Mesenteric fat pad (tissue), 1 donor: ENCODE results near the gene PDAP1. TPM values are rescaled to one million over a fixed set of nuclear protein-coding genes. Genes with fewer than 3 reads are reported as not detected.
"Not testable (repeated sequence)": the region's sequence is repeated elsewhere in the genome, so short reads cannot be mapped to it uniquely, and the experiment has no call there.

Source experiments
- DNase-seq: peaks from one replicate; pipeline ENCODE4 v3.0.0-alpha.2; 2020; ENCODE audit warnings: low spot score
- total RNA-seq: library from RNA; stranded (reverse); fragmentation: NEBNext Ultra II Directional; extraction: Animal tissue kit (Norgen Biotek cat#: 25700); gene quantifications from one replicate; pipeline ENCODE4 v1.2.1, GENCODE V29; 2021
- donor health status: DM: yes; HTN: yes; CAD: no.

The PDAP1 gene
- total RNA-seq, 1 donor from 2014 or later, result 88.8 TPM

GRCh38 chr7:99428972-99429566 lies 20.7 kb upstream of the PDAP1 start:
- DNase-seq, result no peak

DNA sequence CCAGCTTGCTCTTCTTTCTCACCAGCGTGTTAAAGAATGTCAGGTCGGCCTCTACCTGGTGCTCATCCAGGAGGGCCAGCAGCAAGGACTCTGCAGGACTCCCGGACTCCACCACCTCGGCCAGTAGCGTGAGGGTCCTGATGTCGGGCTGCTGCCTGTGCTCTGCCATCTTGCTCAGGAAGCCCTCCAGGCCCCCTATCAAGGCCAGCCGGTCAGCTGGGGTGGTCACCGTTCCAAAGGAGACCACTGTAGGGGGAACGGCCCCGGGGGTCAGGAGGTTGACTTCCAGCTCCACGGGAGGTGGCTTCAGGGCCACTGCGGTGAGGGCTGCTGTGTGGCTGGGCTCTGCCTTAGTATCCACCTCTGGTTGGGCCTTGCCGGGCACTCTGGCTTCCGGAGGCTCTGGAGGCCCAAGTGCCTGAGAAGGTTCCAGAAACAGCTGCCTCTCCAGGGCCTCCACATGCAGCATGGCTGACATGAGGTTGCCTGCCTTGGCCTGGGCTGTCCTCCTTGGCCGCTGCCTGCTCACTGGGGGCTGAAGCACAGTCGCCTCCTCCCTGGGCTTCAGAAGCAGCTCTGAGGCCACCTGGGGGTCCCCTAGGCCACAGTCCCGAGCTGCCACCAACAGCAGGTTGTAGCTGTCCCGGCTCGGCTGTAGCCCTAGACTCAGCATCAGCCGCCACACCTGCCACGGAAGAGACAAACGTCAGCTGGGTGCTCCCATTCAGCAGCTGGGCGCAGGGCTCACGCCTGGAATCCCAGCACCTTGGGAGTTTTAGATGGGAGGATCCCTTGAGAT lies 16.7 kb upstream of the PDAP1 start:
- no peak for DNase-seq

DNA sequence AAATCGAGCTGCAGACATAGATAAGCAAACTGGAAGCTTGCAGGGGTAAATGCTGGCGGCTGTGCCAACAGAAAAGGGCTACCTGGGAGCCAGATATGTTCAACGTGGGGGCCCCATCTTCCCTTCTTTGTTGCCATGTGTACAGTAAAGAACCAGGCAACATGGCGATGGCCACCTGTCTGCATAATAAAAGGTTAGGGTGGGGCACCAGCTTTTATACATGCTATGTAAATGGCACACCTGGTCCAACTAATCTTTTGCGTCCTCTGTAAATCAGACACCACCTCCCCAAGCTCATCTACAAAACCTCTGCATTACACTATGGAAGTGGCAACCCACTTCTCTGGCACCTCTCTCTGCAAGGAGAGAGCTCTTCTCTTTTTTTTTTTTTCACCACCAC lies 14.2 kb upstream of the PDAP1 start:
- no peak for DNase-seq

- DNase-seq, result no peak
Measured at GRCh38 chr7:99422186-99422585, 13.8 kb upstream of the PDAP1 start.

DNA sequence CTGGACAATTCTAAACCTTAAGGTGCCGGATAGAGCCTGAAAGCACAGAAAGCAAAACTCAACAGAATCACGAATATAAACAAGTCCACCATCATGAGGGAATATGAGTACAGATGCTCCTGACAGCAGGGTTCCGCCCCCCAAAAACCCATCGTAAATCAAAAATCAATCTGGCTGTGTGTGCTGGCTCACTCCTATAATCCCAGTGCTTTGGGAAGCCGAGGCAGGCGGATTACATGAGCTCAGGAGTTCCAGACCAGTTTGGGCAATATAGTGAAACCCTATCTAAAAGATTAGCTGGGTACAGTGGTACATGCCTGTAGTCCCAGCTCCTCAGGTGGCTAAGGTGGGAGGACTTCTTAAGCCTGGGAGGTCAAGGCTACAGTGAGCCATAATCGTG lies 12.6 kb upstream of the PDAP1 start:
- no peak for DNase-seq

DNA sequence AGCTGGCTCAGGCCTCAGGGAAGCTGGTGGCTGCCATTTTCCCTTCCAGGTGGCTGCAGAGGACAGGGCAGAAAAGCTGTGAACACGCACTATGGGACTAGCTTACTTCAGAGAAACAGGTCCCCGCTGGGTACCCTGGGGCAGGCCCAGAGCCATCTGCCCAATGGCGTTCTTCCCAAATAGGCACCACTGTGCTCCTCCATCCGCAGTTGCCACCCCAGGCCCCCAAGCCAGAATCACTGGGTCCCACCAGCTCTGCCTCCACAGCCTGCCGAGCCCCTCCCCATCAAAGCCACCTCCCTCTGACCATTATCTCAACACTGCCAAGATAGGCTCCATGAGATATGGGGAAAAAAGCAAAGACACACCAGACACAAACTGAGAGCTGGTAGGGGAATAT lies 11.8 kb upstream of the PDAP1 start:
- no peak for DNase-seq

DNA sequence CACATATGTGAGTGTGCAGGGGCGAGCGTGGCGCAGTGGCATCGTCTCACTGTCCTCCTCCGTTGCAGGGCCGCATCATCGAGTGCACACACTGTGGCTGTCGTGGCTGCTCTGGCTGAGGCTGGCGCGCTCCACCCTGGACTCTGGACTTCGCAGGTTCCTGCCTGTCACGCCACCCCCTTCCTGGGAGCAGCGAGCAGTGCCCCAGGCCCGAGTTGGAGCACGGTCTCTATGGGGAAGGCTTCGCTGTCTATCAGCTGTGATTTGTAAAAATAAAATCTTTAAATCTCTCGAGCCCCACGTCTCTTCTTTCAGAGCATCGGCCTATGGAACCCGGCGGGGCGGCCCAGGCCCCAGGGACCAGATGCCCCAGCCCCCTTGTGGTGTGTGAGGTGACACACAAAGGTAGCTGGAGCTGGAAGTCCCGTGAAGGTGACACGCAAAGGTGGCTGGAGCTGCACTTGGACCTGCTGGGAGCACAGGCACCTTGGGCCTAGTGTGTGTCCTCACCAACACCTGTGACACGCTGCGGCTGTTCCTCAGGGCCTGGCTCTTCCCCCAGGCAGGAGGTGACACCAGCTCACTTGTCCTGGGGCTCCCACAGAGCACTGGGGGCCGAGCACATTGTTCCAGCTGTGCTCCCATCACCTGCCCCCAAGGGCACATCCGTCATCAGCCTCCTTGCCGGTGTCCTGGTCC lies 11.1 kb upstream of the PDAP1 start:
- no peak for DNase-seq

- no peak for DNase-seq
Measured at GRCh38 chr7:99418260-99418659, 9.9 kb upstream of the PDAP1 start.

DNA sequence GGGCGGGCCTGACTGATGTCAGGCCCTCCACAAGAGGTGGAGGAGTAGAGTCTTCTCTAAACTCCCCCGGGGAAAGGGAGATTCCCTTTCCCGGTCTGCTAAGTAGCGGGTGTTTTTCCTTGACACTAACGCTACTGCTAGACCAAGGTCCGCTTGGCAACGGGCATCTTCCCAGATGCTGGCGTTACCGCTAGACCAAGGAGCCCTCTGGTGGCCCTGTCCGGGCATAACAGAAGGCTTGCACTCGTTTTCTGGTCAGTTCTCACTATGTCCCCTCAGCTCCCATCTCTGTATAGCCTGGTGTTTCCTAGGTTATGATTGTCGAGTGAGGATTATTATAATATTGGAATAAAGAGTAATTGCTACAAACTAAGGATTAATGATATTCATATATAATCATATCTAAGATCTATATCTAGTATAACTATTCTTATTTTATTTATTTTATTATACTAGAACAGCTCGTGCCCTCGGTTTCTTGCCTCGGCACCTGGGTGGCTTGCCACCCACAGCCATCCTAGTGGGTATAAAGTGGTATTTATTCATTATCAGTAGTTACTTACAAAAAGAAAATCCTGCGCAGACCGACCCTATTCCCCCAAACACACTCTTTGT lies 7.2 kb upstream of the PDAP1 start:
- DNase-seq, result not testable (repeated sequence)

DNA sequence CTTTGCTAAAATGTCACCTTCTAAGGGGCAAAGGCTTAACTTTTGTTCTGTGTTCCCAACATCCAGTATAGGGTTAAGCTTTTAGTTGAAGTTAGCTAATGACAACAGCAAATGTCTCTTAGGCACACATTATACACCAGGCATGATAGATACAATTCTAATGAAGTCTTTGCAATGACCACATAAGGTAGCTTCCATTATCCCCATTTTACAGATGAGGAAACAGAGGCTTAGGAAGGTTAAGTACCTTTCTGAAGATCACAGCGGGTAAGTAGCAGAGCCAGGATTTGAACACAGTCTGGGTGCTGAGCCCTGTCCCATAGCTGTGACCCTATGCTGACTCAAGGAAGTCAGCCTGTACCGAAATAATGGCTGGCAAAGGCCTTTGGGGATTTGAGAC lies 2.2 kb upstream of the PDAP1 start:
- DNase-seq, result no peak

DNA sequence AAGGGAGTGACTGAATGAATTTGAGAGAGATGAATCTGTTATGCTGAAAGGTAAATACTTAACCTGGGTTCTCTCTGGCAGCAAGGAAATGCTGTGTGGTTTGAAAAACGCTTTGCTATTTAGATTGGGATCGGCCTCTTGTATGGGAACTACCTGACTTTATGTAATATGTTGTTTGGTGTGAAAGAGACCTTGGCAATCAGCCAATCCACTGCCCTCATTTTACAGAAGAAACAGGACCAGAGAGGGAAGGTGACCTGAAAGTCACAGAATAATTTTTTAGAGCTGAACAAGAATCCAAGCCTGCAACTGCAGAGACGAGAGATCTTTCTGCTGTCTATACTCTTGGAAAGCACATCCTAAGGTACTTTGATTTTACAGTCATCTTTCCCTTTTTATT lies 1.4 kb upstream of the PDAP1 start:
- DNase-seq, result no peak

DNA sequence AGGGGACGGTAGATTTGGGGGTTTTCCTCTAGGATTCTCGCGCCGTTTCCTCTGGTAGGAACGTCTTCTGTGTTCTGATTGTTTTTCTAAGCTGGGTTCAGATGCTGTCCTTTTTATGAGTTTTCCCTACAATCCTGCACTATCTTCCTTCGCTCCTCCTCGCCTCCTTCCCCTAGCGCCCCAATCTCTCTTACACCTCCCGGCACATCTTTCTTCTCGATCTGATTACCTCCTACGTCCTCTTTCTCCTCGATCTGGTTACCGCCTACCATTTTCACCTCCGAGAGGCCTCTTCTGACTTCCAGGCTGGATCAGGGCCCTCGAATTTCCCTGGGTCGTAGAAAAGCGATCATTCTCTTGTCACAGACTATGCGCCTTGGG lies 785 bp upstream of the PDAP1 start:
- DNase-seq, result no peak

DNA sequence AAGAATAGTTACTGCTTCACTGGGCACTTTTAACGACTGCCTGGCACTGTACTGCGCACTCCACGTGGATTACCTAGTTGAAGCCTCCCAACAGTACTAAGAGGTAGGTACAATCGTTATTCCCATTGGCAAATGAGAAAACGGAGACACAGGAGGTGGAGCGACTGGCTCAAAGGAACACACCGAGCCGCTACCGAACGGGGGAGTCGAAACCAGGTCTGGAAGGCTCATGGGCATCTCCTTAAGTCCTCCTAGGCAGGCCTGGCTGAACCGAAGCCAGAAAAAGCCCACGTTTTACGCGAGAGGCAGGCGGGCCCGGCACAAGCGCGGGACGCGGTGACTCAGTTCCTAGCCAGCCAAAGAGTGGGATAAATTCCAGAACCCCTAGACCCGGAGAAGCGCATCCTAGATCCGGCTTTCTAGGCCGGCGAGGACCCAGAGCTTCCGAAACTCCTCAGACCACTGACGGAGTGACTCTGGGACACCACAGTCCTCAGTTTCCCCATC lies 472 bp downstream of the PDAP1 start:
- peak; percentile 93 for DNase-seq

DNA sequence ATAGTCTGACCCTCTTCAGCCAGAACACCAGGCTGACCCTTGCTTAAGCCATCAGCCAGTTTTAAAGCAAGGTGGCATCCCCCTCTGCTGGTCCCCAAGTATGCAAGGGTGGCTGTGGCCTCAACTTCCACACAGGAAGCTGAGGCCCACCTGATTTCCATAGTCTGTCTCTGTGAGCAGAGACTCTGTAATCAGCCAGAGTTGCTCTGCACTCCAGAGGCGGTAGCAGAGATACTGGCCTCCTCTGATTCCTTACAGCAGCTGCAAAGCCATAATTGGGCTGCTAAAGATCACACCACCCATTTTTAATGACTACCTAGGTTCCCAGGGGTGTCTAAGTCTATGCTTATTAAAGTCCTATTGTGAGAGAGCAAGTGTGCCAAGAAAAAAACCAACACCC lies 1.8 kb downstream of the PDAP1 start:
- no peak for DNase-seq

- DNase-seq, result no peak
Measured at GRCh38 chr7:99404977-99405320, 3.4 kb downstream of the PDAP1 start.

DNA sequence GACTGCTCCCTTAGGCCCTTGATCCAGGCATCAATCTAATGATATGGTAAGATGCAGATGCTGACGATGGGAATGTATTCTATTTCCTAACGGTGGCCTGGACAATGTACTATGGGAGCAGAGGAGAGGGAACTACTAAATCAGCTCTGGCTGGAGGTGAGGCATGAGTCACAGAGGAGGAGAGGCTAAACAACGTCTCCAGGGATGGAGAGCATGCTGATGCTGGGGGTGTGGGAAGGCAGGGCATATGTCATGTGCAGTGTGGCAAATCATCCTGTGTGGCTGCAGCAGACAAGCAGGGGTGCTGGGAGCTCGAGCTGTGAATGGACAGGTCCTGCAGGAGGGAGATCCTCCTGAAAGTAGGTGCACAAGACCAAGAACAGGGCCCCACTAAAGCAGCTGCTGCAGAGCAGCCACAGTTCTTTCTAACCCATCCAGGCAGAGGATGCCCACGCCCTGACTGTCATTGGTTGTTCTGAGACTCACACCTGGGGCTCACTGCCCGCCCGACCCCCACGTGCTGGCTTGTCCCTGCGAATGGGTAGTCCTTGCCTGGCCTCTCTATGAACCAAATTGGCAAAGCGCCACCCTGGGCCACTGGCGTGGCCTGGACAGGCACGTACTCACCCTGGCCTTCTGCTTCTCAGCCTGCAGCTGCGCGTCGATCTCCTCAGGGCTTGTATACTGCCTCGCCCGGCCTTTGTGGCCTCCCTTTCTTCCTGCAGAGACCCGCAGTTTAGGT lies 4.0 kb downstream of the PDAP1 start:
- no peak for DNase-seq

GRCh38 chr7:99403764-99404163 lies 4.6 kb downstream of the PDAP1 start:
- DNase-seq, result no peak

GRCh38 chr7:99402854-99403253 lies 5.5 kb downstream of the PDAP1 start:
- no peak for DNase-seq

- no peak for DNase-seq
Measured at GRCh38 chr7:99399597-99399996, 8.8 kb downstream of the PDAP1 start.

DNA sequence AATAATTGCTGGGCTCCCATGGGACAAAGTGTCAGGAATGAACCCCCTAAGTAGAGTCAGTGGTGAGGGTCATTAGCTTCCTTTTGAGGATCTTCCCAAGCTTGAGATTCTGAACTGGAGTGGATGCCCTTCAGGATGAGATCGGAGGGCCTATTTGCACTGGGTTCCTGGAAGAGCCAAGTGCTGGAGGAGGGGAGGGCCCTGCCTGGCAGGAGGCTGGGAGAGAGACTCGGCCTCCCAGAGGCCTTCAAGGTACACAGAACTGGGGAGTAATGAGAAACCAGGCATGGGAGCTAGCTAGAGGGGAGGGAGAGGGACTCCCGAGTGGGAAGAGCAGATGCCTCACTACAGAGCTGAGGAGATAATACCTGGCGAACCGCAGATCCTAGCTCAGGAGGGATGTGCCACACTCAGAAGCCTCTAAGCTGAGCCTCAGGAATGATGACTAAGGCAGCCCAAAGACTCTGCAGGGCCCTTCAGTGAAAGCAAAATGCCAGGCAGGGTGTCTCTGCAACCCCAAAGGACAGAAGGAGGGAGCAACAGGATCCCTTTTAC lies 9.4 kb downstream of the PDAP1 start:
- DNase-seq, result no peak
